IMR-90 (cell line): Measurements from ENCODE around the gene MYT1. TPM values are rescaled to one million over a fixed set of nuclear protein-coding genes. Genes with fewer than 3 reads are reported as not detected.

Source experiments
- ATAC-seq: fragments of 200-7000 bp; cut with Tn5 transposase; 2 replicates; pipeline ENCODE4 v1.9.1; 2020; ENCODE audit warnings: low read depth, mild to moderate bottlenecking, moderate library complexity
- BruUV-seq: library from RNA; stranded (reverse); fragments of 400-500 nt; replicated peaks from 2 replicates; lab custom pipeline; 2021; lab: Mats Ljungman, UMichigan
- CTCF ChIA-PET: fragments of 300-600 bp; formaldehyde crosslinking; extraction: SDS; loops from one replicate; lab custom pipeline; 2021; ENCODE audit warnings: antibody characterized with exemption; lab: Yijun Ruan, JAX
- POLR2A ChIA-PET: fragments of 300-600 bp; sonication (Branson Sonifier 250); formaldehyde crosslinking; loops from one replicate; lab custom pipeline; 2022; ENCODE audit warnings: antibody characterized with exemption; ENCODE audit not compliant: unreplicated experiment; lab: Charles Lee
- DNase-seq: peaks from one replicate; pipeline ENCODE4 v3.0.0; 2013
- H2AFZ ChIP-seq: replicated peaks from 2 replicates; pipeline ENCODE3; 2013; ENCODE audit warnings: low read length, mild to moderate bottlenecking; ENCODE audit not compliant: poor library complexity
- H2AK5ac ChIP-seq: 2 replicates; pipeline ENCODE4 v1.6.1; 2013; ENCODE audit warnings: low read depth, low read length, inconsistent platforms
- H2AK9ac ChIP-seq: replicated peaks from 2 replicates; pipeline ENCODE3; 2013; ENCODE audit warnings: mild to moderate bottlenecking, low read depth, low read length, moderate library complexity; ENCODE audit not compliant: poor library complexity
- H2BK120ac ChIP-seq: 2 replicates; pipeline ENCODE4 v1.6.1; 2013; ENCODE audit warnings: low read depth, low read length, inconsistent platforms
- H2BK15ac ChIP-seq: 3 replicates; pipeline ENCODE4 v1.6.1; 2013; ENCODE audit warnings: low read depth, low read length, inconsistent platforms
- H2BK20ac ChIP-seq: 2 replicates; pipeline ENCODE4 v1.6.1; 2013; ENCODE audit warnings: low read depth, mild to moderate bottlenecking, inconsistent platforms, low read length, moderate library complexity
- H2BK5ac ChIP-seq: 2 replicates; pipeline ENCODE4 v1.6.1; 2013; ENCODE audit warnings: mild to moderate bottlenecking, low read depth, low read length, inconsistent platforms; ENCODE audit not compliant: poor library complexity, severe bottlenecking
- H3K14ac ChIP-seq: replicated peaks from 2 replicates; pipeline ENCODE4 v1.6.1; 2013; ENCODE audit warnings: low read depth, low read length, inconsistent platforms
- H3K18ac ChIP-seq: 2 replicates; pipeline ENCODE4 v1.6.1; 2013; ENCODE audit warnings: low read depth, low read length, control low read depth
- H3K23ac ChIP-seq: 2 replicates; pipeline ENCODE4 v1.6.1; 2013; ENCODE audit warnings: low read depth, low read length, inconsistent platforms
- H3K27ac ChIP-seq: 2 replicates; pipeline ENCODE4 v1.5.1; 2013; ENCODE audit warnings: mild to moderate bottlenecking, control low read depth, low read length; ENCODE audit not compliant: insufficient read depth
- H3K27me3 ChIP-seq: 2 replicates; pipeline ENCODE4 v1.6.1; 2013; ENCODE audit warnings: low read length; ENCODE audit not compliant: control insufficient read depth, insufficient read depth
- H3K36me3 ChIP-seq: 2 replicates; pipeline ENCODE4 v1.6.1; 2013; ENCODE audit warnings: low read length, mixed read lengths; ENCODE audit not compliant: control insufficient read depth, insufficient read depth
- H3K4ac ChIP-seq: 2 replicates; pipeline ENCODE4 v1.6.1; 2013; ENCODE audit warnings: low read depth, low read length, inconsistent platforms
- H3K4me1 ChIP-seq: 2 replicates; pipeline ENCODE4 v1.6.1; 2013; ENCODE audit warnings: low read length, mixed read lengths; ENCODE audit not compliant: control insufficient read depth, insufficient read depth
- H3K4me2 ChIP-seq: 2 replicates; pipeline ENCODE4 v1.6.1; 2013; ENCODE audit warnings: low read depth, mild to moderate bottlenecking, control low read depth, low read length, moderate library complexity
- H3K4me3 ChIP-seq: 2 replicates; pipeline ENCODE4 v1.5.1; 2013; ENCODE audit warnings: low read depth, mild to moderate bottlenecking, control low read depth, low read length, moderate library complexity; ENCODE audit not compliant: insufficient read depth
- H3K56ac ChIP-seq: 2 replicates; pipeline ENCODE4 v1.6.1; 2013; ENCODE audit warnings: low read length, inconsistent platforms; ENCODE audit not compliant: insufficient read depth; ENCODE audit errors: extremely low read depth
- H3K79me1 ChIP-seq, 2 experiments: 2 replicates each; pipeline ENCODE4 v1.6.1; 2013; ENCODE audit warnings: low read length in 2 of 2, inconsistent platforms in 1 of 2, low read depth in 1 of 2
- H3K9ac ChIP-seq: 2 replicates; pipeline ENCODE4 v1.6.1; 2013; ENCODE audit warnings: low read depth, low read length, control low read depth
- H3K9me1 ChIP-seq: 2 replicates; pipeline ENCODE4 v1.6.1; 2013; ENCODE audit warnings: low read length, inconsistent platforms; ENCODE audit not compliant: insufficient read depth
- H3K9me3 ChIP-seq: 2 replicates; pipeline ENCODE4 v1.6.1; 2013; ENCODE audit warnings: low read length; ENCODE audit not compliant: control insufficient read depth, insufficient read depth
- H4K20me1 ChIP-seq: 2 replicates; pipeline ENCODE4 v1.6.1; 2013; ENCODE audit warnings: low read length, inconsistent platforms; ENCODE audit not compliant: insufficient read depth
- H4K5ac ChIP-seq: 2 replicates; pipeline ENCODE4 v1.6.1; 2013; ENCODE audit warnings: mild to moderate bottlenecking, low read depth, low read length, control low read depth
- H4K8ac ChIP-seq, 2 experiments: 2 replicates each; pipeline ENCODE4 v1.6.1; 2013; ENCODE audit warnings: low read depth in 2 of 2, low read length in 2 of 2, control low read depth in 1 of 2, inconsistent platforms in 1 of 2
- H4K91ac ChIP-seq: 2 replicates; pipeline ENCODE4 v1.6.1; 2013; ENCODE audit warnings: low read depth, low read length, inconsistent platforms; ENCODE audit not compliant: insufficient read depth
- BHLHE40 ChIP-seq: fragments of 150-350 bp; IDR thresholded peaks from 2 replicates; pipeline ENCODE4 v1.6.1; 2016; ENCODE audit warnings: mild to moderate bottlenecking, low read depth, low read length
- CEBPB ChIP-seq: IDR thresholded peaks from 2 replicates; pipeline ENCODE4 v1.6.1; 2012; ENCODE audit warnings: low read depth, low read length, improper control_type of control experiment
- MXI1 ChIP-seq: IDR thresholded peaks from 2 replicates; pipeline ENCODE4 v1.6.1; 2012; ENCODE audit warnings: low read depth, mild to moderate bottlenecking, low read length, moderate library complexity, borderline replicate concordance
- NFE2L2 ChIP-seq: fragments of 150-350 bp; IDR thresholded peaks from 2 replicates; pipeline ENCODE4 v1.6.1; 2016; ENCODE audit warnings: low read depth, mild to moderate bottlenecking, low read length
- RCOR1 ChIP-seq: IDR thresholded peaks from 2 replicates; pipeline ENCODE4 v1.6.1; 2012; ENCODE audit warnings: mild to moderate bottlenecking, low read length, improper control_type of control experiment; ENCODE audit not compliant: insufficient replicate concordance
- WGBS, 2 experiments: methylation state at CpG; one replicate each; pipeline versions ENCODE4 v1.1.5 to v1.1.7; 2013; ENCODE audit warnings: missing lambda C conversion rate in 2 of 2; ENCODE audit not compliant: insufficient read length in 1 of 2; ENCODE audit errors: extremely low coverage in 2 of 2; 5-methylcytosine and 5-hydroxymethylcytosine counted together
- dilution Hi-C: fragments of 300-500 bp; cut with HindIII; formaldehyde crosslinking; loops from one replicate; pipeline ENCODE4 v1.14.3; 2018; ENCODE audit warnings: low sequenced_read_pairs; ENCODE audit not compliant: unreplicated experiment
- in situ Hi-C: fragments of 300-500 bp; cut with MboI; formaldehyde crosslinking; loops from 3 replicates; pipeline ENCODE4 v1.14.3; 2019; ENCODE audit warnings: low sequenced_read_pairs, inconsistent platforms, mixed read lengths
- intact Hi-C: fragments of 100-400 bp; cut with micrococcal nuclease; formaldehyde crosslinking; loops from 2 replicates; pipeline ENCODE4 v1.10.0; 2022
- polyA plus RNA-seq, 3 experiments: library from polyadenylated mRNA; depleted of rRNA; stranded (reverse); fragments of >200 nt; gene quantifications; 2 replicates each; pipeline ENCODE4 v1.2.3, GENCODE V29; 2012; ENCODE audit warnings: low replicate concordance in 1 of 3
- total RNA-seq: library from RNA; depleted of rRNA; stranded (reverse); fragments of >200 nt; gene quantifications from 2 replicates; pipeline ENCODE4 v1.2.3, GENCODE V29; 2012
- TF ChIP-seq, protein P1 (sequence below): fragments of 150-350 bp; IDR thresholded peaks from 2 replicates; pipeline ENCODE4 v1.6.1; 2016; ENCODE audit warnings: low read depth, mild to moderate bottlenecking, low read length, moderate library complexity, borderline replicate concordance

The MYT1 gene
- total and polyA plus RNA-seq, 2 of the 4 experiments (the other 2 are of a cell fraction) = not detected

DNA sequence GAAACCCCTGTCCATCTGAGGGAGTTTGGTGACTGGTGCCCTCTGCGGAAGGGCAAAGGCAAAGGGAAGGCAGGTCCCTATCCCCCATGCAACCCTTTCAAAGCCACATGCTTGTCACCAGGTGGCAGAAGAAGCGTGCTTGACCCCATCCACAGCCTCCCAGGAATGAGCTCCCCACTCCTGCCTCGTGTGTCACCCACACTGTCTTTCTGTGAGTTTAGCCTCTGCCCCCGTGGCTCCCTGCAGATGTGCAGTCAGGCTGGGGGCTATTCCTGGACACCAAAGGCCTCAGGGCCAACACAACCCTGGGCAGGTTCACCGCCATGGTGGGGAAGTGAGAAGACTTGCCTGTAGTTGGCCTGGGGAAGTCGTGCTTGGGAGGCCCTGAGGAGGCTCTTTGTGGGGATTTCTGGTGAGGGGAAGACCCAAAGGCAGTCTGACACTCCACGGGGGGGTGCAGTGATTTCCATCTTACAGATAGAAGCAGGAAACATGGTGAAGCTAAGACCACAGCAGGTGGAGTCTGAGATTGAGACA, 74.7 kb downstream of the MYT1 start:
- no peaks in the 10 kb centered on the region for H3K79me1 ChIP-seq
- H3K4me2 ChIP-seq = no peak overlapping the region
- no peak overlapping the region for H2BK120ac ChIP-seq
- H4K5ac ChIP-seq = no peak overlapping the region
- WGBS, 2 experiments = no CpG with 5 or more reads among the region's 7 CpGs
- no TSS peak for BruUV-seq
- no peak overlapping the region for H3K23ac ChIP-seq
- in situ Hi-C loops = no loop called here
- H3K9me3 ChIP-seq = no peaks in the 10 kb centered on the region
- intact Hi-C loops = no loop called here
- H3K27me3 ChIP-seq = peaks cover 17% of the 10 kb centered on the region
- no peak overlapping the region for H3K4me3 ChIP-seq
- ChIA-PET POLR2A (no interaction called here), CTCF (interaction anchor here (1.5 kb wide), 1 partner anchor 10 kb away, joined by 5 read pairs; no protein-coding TSS in a partner anchor)
- no peak overlapping the region for H2AFZ ChIP-seq
- H3K4ac ChIP-seq = no peak overlapping the region
- H2AK9ac ChIP-seq = no peak overlapping the region
- no peak overlapping the region for H3K56ac ChIP-seq
- no peak overlapping the region for H4K8ac ChIP-seq
- no peak overlapping the region for H3K9ac ChIP-seq
- no peak overlapping the region for H2BK5ac ChIP-seq
- no peaks in the 10 kb centered on the region for H3K36me3 ChIP-seq
- DNase-seq (no peak), ATAC-seq (no peak)
- no peak overlapping the region for H3K27ac ChIP-seq
- no peak overlapping the region for H4K91ac ChIP-seq
- H4K20me1 ChIP-seq = no peaks in the 10 kb centered on the region
- H3K4me1 ChIP-seq = no peaks in the 10 kb centered on the region
- no peak overlapping the region for H2BK15ac ChIP-seq
- H3K9me1 ChIP-seq = no peaks in the 10 kb centered on the region
- H2BK20ac ChIP-seq = no peak overlapping the region
- no peak overlapping the region for H2AK5ac ChIP-seq
- no peak overlapping the region for H3K14ac ChIP-seq
- no peak overlapping the region for H3K18ac ChIP-seq
- dilution Hi-C loops = no loop called here
- TF ChIP-seq, protein P1, sequence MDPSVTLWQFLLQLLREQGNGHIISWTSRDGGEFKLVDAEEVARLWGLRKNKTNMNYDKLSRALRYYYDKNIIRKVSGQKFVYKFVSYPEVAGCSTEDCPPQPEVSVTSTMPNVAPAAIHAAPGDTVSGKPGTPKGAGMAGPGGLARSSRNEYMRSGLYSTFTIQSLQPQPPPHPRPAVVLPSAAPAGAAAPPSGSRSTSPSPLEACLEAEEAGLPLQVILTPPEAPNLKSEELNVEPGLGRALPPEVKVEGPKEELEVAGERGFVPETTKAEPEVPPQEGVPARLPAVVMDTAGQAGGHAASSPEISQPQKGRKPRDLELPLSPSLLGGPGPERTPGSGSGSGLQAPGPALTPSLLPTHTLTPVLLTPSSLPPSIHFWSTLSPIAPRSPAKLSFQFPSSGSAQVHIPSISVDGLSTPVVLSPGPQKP = no peak
- TF ChIP-seq NFE2L2 (no peak), BHLHE40 (no peak), MXI1 (no peak), CEBPB (no peak), RCOR1 (no peak)
